ENCODE measurements around the gene STIP1.

The STIP1 gene

GRCh38 chr11:64219755-64220154 lies 33.8 kb downstream of the STIP1 start:
- in situ Hi-C loops (cut with HindIII; ENCODE audit: low sequenced_read_pairs), result loop anchor here (5.0 kb wide), 1 partner anchor 88 kb away; the partner anchor contains the start of gene ESRRA

GRCh38 chr11:64220271-64220670 lies 34.3 kb downstream of the STIP1 start:
- in situ Hi-C loops (cut with HindIII; ENCODE audit: low sequenced_read_pairs), result no loop called here

- in situ Hi-C loops (cut with HindIII; ENCODE audit: low sequenced_read_pairs), result no loop called here
Observed at GRCh38 chr11:64220798-64221197, 34.8 kb downstream of the STIP1 start.

GRCh38 chr11:64222651-64223000 lies 36.7 kb downstream of the STIP1 start:
- in situ Hi-C loops (cut with HindIII; ENCODE audit: low sequenced_read_pairs), result no loop called here

GRCh38 chr11:64223001-64223651 lies 37.2 kb downstream of the STIP1 start:
- in situ Hi-C loops (cut with HindIII; ENCODE audit: low sequenced_read_pairs), result no loop called here

- in situ Hi-C loops (cut with HindIII; ENCODE audit: low sequenced_read_pairs), result no loop called here
Observed at GRCh38 chr11:64224151-64224890, 38.4 kb downstream of the STIP1 start.

- in situ Hi-C loops (cut with HindIII; ENCODE audit: low sequenced_read_pairs), result no loop called here
Observed at GRCh38 chr11:64224891-64225607, 39.1 kb downstream of the STIP1 start.

- in situ Hi-C loops (cut with HindIII; ENCODE audit: low sequenced_read_pairs), result no loop called here
Observed at GRCh38 chr11:64225608-64226506, 39.9 kb downstream of the STIP1 start, which contains the start of the genes NUDT22 and TRPT1. TSS of gene NUDT22 (plus strand) at chr11:64226274. CDS start at chr11:64226653, 379 bp downstream. TSS of gene TRPT1 (minus strand) at chr11:64226186. CDS start at chr11:64225860, 326 bp downstream.

- in situ Hi-C loops (cut with HindIII; ENCODE audit: low sequenced_read_pairs), result no loop called here
Observed at GRCh38 chr11:64226507-64227051, 40.6 kb downstream of the STIP1 start.

GRCh38 chr11:64227405-64227956 lies 41.5 kb downstream of the STIP1 start:
- in situ Hi-C loops (cut with HindIII; ENCODE audit: low sequenced_read_pairs), result no loop called here

- in situ Hi-C loops (cut with HindIII; ENCODE audit: low sequenced_read_pairs), result no loop called here
Observed at GRCh38 chr11:64229090-64229743, 43.2 kb downstream of the STIP1 start.

GRCh38 chr11:64229744-64230170 lies 43.8 kb downstream of the STIP1 start:
- in situ Hi-C loops (cut with HindIII; ENCODE audit: low sequenced_read_pairs), result no loop called here

GRCh38 chr11:64230171-64230984 lies 44.4 kb downstream of the STIP1 start, which contains the start of gene DNAJC4:
TSS of gene DNAJC4 (plus strand) at chr11:64230548. CDS start at chr11:64230855, 307 bp downstream.
- in situ Hi-C loops (cut with HindIII; ENCODE audit: low sequenced_read_pairs), result no loop called here

GRCh38 chr11:64230985-64231365 lies 45.0 kb downstream of the STIP1 start:
- in situ Hi-C loops (cut with HindIII; ENCODE audit: low sequenced_read_pairs), result no loop called here

GRCh38 chr11:64231546-64231945 lies 45.6 kb downstream of the STIP1 start:
- in situ Hi-C loops (cut with HindIII; ENCODE audit: low sequenced_read_pairs), result no loop called here

GRCh38 chr11:64232182-64232966 lies 46.4 kb downstream of the STIP1 start:
- in situ Hi-C loops (cut with HindIII; ENCODE audit: low sequenced_read_pairs), result no loop called here

GRCh38 chr11:64232967-64233315 lies 47.0 kb downstream of the STIP1 start:
- in situ Hi-C loops (cut with HindIII; ENCODE audit: low sequenced_read_pairs), result no loop called here
